Activated gamma-delta T cell (primary cell): ENCODE data around the gene FBLN2.

Source experiments
- DNase-seq: peaks from one replicate; lab custom pipeline; 2025; lab: John Stamatoyannopoulos, UW

The FBLN2 gene

DNA sequence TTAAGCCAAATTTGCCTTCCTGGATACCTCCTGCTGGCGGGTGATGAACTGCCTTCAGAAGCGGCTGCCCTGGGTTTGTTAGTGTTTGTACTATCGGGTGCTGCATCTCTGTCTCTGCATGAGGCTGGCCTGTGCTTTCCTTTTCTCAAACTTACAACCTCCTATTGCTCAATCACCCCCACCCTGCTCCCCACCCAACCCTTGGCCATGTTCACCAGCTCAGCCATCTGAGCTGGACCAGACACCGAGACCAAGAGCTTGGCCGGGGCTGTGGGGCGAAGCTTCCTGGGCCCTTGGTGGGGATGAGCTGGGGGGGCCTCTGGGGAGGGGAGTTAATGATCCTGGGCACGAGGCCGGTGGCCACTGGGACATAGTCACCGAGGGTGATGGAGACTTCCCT is 16.8 kb upstream of the FBLN2 start:
- no peak for DNase-seq

DNA sequence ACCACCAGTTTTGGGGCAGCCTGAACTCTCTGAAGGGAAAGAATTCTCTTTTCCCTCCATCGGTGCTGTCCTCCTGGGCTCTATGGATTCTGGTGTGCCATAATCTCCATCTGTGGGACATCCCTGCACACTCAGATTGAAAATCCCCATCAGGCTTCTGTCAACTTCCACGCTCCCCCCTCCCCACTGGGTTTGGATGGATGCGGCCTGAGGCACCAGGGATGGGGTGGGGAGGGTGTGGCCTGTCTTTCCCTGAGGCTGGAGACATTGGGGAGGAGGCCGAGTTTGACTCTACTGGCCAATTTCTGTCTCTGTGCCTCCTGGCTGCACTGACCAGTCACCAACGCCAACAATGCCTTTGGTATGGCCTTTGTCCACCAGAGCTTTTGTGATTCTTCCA is 16.3 kb upstream of the FBLN2 start:
- no peak for DNase-seq

DNA sequence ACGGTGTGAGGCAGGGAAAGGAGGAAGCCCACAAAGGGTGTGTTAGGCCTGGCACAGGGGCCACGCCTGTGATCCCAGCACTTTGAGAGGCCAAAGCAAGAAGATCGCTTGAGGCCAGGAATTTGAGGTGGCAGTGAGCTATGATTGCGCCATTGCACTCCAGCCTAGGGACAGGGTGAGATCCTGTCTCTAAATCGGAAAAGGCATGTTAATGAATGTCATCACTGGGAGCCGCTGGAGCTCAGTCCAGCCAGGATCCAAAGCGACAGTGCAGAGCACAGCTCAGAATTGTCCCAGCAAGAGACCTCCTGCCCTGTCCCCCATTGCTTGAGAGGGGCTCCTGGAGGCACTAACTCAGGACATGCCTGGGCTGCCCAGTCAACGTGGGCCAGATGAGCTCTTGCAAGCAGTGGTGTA is 15.0 kb upstream of the FBLN2 start:
- DNase-seq, result no peak

DNA sequence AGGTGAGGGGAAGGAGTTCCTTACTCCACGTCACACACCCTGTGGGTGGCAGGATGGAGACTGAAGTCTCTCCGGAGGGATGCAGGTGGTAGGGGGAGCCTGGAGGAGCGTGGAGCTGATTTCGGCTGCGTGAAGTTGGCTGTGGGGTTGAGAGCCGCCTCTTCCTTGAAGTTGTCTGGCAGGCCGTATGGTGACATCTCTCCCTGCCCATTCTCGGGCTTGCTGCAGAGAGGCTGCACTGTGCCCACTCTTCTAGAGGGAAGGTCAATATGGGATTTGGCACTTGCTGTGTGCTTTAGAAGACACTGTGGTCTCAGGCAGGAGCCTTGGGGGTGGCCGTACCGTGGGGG is 13.4 kb upstream of the FBLN2 start:
- no peak for DNase-seq

DNA sequence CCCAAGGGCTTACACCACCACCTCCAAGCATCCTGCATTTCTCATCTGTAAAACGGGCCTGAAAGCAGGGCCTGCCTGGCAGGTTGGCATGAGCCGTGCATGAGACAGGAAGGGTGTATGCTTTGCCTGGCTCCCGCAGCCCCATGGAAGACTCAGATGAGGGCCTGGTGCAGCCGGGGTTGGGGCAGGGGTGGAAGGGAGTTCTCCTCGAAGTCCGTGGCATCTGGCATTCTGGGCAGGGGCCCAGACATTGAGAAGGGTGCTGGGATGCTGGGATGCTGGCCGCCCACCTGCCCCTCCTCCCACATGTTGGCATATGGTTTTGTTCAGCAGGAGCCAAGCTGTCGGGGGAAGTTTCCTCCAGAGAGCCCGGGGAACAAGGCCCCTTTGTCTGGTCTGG is 13.0 kb upstream of the FBLN2 start:
- DNase-seq, result no peak

DNA sequence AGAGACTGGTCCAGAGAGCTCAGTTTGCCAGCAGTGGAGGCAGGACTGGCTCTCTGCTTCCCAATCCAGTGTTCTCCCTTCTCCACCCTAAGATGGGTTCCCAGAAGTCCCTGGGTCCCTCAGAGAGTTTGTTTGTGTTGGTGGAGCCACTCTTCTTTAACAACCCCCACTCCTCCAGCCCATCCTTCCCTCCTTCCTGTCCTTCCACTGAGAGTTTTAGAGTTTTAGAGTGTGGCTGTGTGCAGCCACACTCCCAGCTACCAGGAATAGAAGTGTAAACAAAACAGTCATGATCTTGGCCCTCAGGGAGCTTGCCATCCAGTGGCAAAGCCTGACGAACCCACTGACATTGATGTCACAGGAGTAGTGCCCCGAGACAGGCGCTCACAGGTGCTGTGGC is 12.5 kb upstream of the FBLN2 start:
- no peak for DNase-seq

DNA sequence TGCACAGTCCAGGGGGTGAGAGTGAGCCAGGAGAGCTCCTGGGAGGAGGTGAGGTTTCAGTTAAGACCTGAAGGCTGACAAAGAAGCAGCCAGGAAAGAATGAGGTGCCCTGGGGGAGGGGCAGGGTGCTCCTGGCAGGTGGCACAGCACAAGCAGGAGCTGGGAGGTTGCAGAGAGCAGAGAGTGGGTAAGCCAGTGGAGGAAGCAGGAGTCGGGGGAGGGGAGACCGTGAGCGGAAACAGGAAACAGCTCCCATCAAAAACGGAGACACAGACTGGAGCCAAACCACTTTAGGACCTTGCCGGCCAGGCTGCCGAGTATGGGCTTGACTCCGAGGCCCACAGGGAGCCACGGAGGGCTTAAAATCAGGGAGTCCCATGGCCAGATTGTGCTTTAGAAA is 12.1 kb upstream of the FBLN2 start:
- DNase-seq, result no peak

DNA sequence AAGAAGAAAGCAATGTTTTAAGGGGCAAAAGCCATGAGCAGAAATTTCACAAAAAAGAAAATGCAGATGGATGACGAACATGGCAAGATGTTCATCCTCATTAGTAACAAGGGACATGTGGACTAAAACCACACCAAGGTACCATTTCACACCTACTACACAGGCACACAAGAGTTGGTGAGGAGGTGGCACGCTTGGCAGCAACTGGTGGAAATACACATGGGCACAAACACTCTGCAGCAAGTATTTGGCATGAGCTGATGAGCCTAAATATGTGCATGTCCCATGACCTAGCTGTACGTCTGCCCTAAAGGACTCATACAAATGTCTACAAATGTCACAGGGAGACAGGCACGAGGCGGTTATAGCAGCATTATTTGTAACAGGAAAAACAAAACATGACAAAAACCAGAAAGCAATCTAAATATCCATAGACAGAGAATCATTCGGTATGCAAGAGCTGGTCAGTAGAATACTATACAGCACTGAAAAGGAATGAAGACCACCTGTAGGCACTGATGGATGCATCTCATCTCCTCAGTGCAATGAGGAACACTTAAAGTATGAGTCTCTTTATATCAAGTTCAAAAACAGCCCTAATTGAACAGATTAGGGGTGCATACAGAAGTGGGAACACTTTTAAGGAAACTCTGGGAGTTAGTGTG is 11.5 kb upstream of the FBLN2 start:
- no peak for DNase-seq

DNA sequence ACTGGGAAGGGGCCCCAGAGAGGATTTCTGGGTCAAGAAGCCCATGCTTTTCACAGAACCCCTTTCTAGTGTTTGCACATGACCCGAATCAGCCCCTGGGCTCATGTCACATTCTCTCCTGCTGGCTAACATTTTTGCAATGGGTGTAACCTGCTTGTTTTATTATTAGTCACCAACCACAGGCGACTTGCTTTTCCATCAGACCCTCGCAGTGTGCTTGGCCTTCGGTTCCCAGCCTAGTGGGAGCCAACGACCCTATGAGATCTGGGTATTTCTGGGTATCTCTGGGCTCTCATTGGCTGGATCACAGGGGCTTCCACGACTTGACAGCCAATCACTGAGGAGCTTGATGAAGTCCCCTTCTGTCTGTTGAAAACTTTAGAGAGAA is 11.0 kb upstream of the FBLN2 start:
- no peak for DNase-seq

DNA sequence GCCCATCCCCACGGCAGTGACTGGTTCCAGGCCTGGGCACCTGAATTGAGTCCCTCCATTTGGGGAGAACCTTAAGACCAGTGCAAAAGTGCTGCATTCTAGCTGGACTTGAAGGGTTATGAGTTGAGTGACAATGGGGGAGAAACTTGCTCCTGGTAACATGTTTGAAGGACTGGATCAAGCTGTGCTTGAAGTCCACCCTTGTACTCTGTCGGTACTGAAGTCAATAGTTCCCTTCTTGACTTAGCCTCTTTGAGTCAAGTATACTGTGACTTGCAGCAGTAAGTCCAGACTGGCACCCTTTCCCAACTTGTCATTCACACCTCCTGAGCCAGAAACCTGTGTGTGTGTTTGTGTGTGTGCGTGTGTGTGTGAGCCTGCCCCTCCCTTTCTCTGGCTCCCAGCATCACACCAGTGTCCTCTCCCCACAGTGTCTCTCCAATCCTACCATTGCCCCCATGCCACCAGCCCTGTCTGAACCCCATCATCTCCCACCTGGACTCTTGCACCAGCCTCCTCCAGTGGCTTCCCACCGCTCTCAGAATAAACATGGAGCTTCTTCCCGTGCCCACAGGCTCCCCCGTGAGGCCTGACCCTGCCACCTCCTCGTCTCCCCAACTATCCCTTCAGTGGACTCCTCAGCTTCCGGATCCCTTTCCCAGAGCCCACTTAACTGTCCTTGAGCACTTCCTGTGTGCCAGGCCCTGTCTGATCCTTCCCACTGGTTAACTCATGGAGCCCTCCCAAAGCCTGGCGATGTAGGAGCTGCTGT is 10.2 kb upstream of the FBLN2 start:
- no peak for DNase-seq

DNA sequence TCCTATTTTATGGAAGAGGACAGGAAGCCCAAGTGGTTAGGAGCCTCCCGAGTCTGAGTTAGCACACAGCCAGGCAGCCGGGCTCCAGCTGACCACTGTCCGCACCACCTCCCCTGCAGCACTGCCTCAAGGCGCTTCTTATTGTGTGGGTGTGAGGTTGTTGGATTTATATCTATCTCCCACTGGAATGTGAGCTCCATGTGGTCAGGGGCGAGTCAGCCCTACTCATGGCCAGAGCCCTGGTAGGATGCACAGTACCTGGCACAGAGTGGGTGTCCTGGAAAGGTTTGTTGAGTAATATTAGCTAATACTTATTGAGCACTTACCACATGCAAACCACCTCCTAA is 9.7 kb upstream of the FBLN2 start:
- no peak for DNase-seq

DNA sequence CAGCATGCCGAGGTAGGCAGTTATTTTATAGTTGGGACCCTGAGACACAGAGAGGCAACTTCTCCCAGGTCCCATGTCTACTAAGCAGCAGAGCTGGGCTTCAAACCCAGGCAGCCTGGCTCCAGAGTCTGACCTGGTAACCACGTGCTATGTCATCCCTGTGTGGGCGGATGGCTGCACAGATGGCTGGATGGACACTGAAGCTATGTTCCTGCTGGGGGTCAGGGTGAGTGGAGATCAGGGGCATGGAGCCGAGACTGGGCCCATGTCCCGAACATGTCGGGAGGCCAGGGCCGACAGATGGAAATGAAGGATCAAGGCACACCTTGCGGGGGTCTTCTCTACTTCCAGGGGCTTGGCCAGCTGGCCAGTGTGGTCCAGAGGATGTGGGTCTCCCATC is 9.3 kb upstream of the FBLN2 start:
- DNase-seq, result no peak

DNA sequence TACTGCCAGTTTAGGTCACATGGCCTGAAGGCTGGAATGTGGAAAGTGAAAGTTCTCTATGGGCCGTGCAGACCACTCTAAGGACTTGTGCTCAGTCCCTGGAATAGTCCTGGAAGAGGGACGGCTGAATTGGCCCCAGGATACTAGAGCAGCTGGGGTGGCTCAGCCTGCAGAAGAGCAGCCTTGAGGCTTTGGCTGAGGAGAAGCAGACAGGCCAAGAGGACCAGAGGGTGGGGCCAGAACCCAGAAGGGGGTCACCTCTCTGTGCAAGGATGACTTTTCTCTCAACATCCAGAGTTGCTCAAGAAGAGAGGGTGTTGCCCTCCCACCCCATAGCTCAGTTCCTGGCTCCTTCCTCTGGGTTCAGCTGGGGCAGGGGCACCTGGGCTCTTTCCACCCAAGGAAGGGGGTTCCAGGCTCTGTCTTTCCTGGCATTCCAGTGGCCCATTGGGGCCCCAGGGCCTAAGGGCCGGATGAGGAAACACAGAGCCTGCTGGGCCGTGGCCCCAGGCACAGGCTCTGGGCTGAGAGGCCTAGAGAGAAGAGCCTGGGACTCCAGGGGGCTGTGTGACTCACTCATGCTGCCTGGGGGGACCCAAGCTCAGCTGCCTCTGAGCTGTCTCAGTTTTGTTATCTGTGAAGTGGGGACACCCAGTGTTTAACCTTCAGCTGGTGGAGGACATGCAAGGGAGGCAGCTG is 8.5 kb upstream of the FBLN2 start:
- no peak for DNase-seq

DNA sequence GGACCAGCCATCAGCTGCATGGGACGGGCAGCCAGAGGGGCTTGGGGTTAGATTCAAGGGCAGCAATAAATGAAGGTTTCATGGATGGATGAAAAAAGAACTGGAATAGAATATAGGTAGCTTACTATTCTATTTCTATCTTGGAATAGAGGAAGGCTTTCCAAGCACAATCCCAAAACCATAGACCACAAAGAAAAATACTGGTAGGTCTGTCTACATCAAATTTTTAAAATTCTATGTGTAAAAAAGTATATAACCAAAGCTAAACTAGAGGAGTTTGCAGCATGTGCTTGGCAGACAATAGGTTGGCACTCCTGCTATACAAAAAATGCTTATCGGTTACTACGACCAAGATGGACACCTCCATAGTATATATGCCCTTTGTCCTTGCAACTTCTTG is 7.2 kb upstream of the FBLN2 start:
- no peak for DNase-seq

DNA sequence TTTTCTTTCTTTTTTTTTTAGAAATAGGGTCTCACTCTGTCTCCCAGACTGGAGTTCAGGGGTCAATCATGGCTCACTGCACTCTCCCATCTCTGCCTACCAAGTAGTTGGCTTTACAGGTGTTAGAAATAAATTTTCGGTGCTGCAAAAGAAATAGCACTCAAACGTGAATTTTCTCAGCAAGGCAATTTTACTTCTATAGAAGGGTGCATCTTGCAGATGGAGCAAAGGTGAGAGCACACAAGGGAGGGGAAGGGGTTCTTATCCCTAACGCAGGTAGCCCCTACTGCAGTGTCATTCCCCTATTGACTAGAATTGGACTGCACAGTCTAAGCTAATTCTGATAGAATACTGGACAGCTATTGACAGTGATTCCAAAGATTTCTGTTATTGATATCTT is 6.8 kb upstream of the FBLN2 start:
- DNase-seq, result no peak

DNA sequence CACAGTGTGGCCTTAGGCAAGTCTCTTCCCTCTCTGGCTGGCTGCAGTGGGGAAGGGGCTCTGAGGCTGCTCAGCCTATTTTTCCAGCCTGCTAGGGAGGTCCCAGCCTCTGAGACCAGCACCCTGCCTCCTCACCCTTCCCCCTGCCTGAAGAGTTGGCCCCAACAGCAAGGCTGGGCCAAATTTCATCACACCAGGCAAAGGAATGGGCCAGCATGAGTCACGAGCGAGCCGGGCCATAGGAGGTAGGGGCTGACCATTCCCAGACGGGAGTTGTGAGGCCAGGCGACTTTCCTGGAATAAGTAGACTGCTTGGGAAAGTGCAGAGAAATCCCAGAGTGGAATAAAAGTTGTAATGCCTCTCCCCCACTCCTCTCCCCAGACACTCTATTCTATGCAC is 5.7 kb upstream of the FBLN2 start:
- DNase-seq, result no peak

DNA sequence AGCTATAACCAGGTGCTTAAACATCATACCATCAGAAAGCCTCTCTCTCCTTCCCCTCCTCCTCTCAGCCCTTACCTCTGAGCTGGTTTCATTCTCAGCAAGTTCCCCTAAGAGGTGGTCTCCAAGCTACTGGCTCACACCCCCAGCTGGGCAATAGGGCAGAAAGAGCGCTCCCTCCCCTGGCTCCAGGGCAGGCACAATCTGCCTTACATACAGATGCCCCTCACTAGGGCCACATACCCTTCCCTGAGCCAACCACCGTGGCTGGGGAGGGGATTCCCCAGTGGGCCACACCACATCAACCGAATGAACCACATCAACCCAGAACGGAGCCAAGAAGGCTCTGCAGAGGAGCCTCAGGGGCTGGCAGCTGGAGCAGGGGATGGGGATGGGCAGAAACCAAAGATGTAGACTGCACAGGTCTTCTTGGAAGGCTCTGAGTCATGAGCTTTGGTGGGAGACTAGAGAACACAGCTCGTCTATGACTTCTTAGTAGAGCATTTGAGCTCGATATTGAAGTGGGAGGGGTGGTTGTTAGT is 4.6 kb upstream of the FBLN2 start:
- no peak for DNase-seq

DNA sequence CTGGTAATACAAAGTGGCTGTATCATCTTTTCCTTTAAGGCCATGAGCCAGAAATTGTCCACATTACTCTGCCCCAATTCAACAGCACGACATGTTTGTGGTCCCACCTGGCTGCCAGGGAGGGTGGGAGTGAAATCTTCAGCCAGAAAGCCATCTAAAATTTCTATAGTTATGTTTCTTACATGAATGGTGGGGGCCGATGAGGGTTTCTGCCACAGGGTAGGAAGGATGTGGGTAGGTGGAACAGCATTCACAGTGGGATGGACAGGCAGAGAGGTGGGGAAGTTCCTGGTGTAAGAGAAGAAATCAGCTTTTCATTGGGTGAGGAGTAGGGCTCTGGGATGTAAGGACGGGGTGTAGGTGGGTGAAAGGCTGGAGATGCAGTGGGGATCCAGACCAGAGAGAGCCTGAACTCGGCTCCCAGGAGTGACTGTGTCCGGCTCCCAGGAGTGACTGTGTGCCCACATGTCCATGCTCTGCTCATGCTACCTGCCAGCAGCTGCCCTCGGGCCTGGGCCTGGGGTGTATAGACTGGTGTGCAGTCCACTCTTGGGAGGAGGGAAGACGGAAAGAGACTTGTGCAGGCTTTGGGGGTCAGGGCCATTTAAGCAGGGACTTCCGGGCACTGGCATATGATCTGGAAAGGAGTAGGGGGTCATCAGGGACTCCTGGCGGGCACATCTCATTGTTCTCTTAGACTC is 3.8 kb upstream of the FBLN2 start:
- DNase-seq, result no peak

DNA sequence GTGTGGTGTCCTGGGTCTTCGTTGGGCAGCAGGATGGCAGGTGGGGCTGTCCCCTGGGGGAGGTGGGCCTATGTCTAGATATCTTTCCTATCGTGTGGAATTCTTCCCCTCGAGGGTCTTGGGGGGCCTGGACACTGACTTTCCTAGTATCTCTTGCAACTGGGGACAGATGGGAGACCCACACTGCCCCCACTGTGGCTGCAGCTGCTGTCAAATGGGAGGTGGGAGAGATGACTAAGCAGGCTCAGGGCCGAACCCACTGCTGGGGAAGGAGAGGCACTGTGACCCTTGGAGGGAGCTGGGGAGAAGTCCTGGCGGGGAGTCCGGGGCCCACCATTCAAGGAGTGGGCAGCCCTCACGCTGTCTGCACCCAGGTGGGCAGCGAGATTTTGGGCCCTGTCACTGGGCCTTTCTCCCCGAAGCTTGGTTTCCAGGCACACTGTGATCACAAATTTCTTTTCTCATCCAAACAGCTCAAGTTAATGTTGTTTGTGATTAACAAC is 2.9 kb upstream of the FBLN2 start:
- no peak for DNase-seq

DNA sequence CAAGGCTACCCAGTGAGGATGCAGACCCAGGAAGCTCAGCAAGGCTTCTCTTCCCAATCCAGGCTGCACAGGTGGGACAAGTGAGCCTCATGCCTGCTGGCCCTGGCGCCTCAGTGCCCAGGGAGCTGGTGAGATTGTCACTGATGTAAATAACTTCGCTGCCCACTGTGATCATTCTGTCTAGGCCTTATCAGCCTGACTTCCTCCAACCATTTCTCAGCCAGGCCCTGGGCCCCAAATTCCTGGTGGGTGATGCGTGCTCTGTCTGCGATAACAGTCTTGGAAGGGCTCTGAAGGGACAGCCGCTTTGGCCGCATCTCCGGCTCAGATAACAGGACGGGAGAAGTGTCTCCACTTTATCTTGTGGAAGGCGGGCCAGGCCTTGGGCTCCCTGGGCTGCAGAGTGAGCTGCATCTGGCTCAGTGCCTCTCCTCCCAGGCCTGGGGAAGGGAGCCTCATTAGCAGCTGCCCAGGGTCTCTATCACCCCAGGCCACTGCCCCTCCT is 2.2 kb upstream of the FBLN2 start:
- no peak for DNase-seq

DNA sequence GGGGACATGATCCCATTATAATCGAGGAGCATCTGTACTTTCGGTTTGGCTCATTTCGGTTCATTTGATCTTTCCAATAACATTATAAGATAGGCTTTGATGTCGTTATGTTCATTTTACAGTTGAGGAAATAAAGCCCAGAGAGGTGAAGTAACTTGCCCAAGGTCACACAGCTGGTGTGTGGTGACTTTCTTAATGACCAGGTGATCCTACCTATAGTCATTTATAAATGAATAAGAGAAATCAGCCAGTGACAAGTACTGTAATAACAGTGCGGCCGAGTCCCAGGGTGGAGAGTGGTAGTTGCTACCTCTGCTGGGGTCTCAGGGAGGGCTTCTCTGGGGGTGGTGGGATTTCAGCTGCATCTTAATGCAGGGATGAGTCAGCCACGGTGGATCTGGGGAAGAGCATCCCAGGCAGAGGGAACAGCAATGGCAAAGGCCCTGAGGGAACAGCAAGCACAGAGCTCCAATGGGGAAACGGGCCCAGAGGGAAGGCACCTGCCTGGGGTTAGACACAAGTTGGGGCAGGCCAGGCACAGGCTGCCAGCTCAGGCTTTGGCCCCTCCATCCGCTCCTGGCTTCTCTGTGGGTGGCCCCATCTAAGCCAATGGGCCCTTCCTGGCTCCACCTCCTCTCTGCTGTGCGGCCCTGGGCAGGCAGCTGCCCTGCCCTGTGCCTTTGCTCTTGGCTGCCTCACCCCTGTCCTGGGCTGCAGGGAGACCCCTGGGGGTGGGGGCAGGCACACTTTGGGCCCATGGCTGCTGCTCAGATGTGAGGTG is 1.1 kb upstream of the FBLN2 start:
- no peak for DNase-seq
